ENCODE data around the gene GSTK1.

GSTK1 gene

GRCh38 chr7:143227806-143228205 is 35.4 kb upstream of the GSTK1 start:
- peaks cover 3% of the 10 kb centered on the region for H3K79me1 ChIP-seq (ENCODE audit: low read depth, low read length)
- H2AFZ ChIP-seq (ENCODE audit: low read length): no peak overlapping the region
- H3K36me3 ChIP-seq (replicated peaks in 1 of 2; ENCODE audit: control insufficient read depth in 2 of 2, insufficient read depth in 2 of 2, low read length in 2 of 2): peaks cover 0 to 2% of the 10 kb centered on the region in 2 donors
- no peak overlapping the region for H2BK12ac ChIP-seq (ENCODE audit: low read length)
- H3K27ac ChIP-seq (replicated peaks; ENCODE audit: low read length): no peak overlapping the region
- H3K4me1 ChIP-seq (ENCODE audit: control insufficient read depth in 2 of 2, insufficient read depth in 1 of 2, low read depth in 1 of 2, low read length in 2 of 2): peaks cover 0 to 4% of the 10 kb centered on the region in 2 donors
- H2BK120ac ChIP-seq (ENCODE audit: low read depth, low read length): no peak overlapping the region
- no peak overlapping the region for H2BK5ac ChIP-seq (ENCODE audit: low read length)
- no peak overlapping the region for H3K23ac ChIP-seq (ENCODE audit: low read depth, low read length, poor library complexity)
- no peak overlapping the region for H4K91ac ChIP-seq (ENCODE audit: low read depth, low read length, poor library complexity)
- H3K14ac ChIP-seq (ENCODE audit: low read length): no peak overlapping the region
- no peak overlapping the region for H3K18ac ChIP-seq (ENCODE audit: low read length)
- peaks cover 0 to 8% of the 10 kb centered on the region in 2 donors for H3K9me3 ChIP-seq (replicated peaks in 1 of 2; ENCODE audit: control insufficient read depth in 2 of 2, insufficient read depth in 1 of 2, low read depth in 1 of 2, low read length in 2 of 2)
- no peak overlapping the region for H3K4me3 ChIP-seq (ENCODE audit: low read length in 2 of 2)
- no peak overlapping the region for H4K8ac ChIP-seq (ENCODE audit: low read depth, low read length)
- no peak for DNase-seq (ENCODE audit: low spot score)
- no CpG with 5 or more reads among the region's 1 CpG for WGBS, 2 donors (ENCODE audit: extremely low coverage in 2 of 2, insufficient read length in 2 of 2, insufficient replicate concordance in 1 of 2)
- no peak overlapping the region for H2BK15ac ChIP-seq (ENCODE audit: low read length)
- no peak overlapping the region for H2AK5ac ChIP-seq (ENCODE audit: low read depth, low read length)
- H3K9ac ChIP-seq (ENCODE audit: low read depth, low read length, poor library complexity): no peak overlapping the region
- H3K27me3 ChIP-seq (ENCODE audit: control insufficient read depth in 3 of 3, insufficient read depth in 3 of 3, low read depth in 1 of 3, low read length in 3 of 3): peaks cover 0 to 6% (median 5%) of the 10 kb centered on the region in 3 experiments
- no peak overlapping the region for H3K4me2 ChIP-seq (ENCODE audit: insufficient read depth, low read length, poor library complexity, severe bottlenecking)
- H3K4ac ChIP-seq (ENCODE audit: low read length): no peak overlapping the region

DNA sequence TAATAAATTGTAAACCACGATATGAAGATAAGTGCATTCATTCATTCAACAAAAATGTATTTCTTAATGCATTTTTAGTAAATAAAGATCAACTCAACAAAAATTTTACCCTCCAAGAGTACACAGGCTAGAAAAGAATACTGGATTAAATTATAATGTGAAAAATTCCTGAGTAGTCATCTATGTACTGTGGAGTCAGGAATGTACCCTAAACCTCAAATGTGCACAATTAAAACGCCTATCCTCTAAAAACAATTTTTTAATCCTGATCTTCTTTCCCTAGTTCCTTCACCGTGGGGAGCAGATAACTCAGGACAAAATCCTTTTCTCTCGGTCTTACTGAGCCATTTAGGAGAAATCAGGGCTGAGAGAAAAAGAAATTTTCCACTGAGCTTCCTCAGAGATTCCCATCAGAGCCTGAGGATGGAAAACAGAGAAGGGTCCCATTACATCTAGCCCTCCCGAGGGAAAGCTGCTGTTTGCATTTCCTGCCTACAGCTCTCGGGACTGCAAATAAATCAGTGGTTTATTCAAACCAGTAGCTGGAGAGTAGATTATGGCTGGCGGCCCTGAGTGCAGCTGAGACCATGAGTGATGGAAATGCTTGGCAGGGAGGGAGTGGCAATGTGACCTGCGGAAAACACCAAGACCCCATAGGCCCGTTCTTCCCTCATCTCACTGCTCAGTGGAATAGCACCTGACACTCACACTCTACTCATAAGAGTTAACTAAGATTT is 34.0 kb upstream of the GSTK1 start:
- Histone ChIP-seq H2BK120ac (ENCODE audit: low read depth, low read length) (no peak overlapping the region), H4K91ac (ENCODE audit: low read depth, low read length, poor library complexity) (no peak overlapping the region), H2AFZ (ENCODE audit: low read length) (no peak overlapping the region), H3K4me3 (ENCODE audit: low read length in 2 of 2) (no peak overlapping the region), H3K4ac (ENCODE audit: low read length) (no peak overlapping the region), H3K18ac (ENCODE audit: low read length) (no peak overlapping the region), H3K79me1 (ENCODE audit: low read depth, low read length) (peaks cover 3% of the 10 kb centered on the region), H2AK5ac (ENCODE audit: low read depth, low read length) (no peak overlapping the region), H3K27me3 (ENCODE audit: control insufficient read depth in 3 of 3, insufficient read depth in 3 of 3, low read depth in 1 of 3, low read length in 3 of 3) (peaks cover 0 to 5% (median 0%) of the 10 kb centered on the region in 3 experiments), H3K27ac (replicated peaks; ENCODE audit: low read length) (peak overlapping the region; percentile 38), H3K9me3 (replicated peaks in 1 of 2; ENCODE audit: control insufficient read depth in 2 of 2, insufficient read depth in 1 of 2, low read depth in 1 of 2, low read length in 2 of 2) (peaks cover 0 to 8% of the 10 kb centered on the region in 2 donors), H4K8ac (ENCODE audit: low read depth, low read length) (no peak overlapping the region), H3K4me2 (ENCODE audit: insufficient read depth, low read length, poor library complexity, severe bottlenecking) (no peak overlapping the region), H2BK15ac (ENCODE audit: low read length) (no peak overlapping the region), H3K14ac (ENCODE audit: low read length) (no peak overlapping the region), H3K23ac (ENCODE audit: low read depth, low read length, poor library complexity) (no peak overlapping the region), H2BK12ac (ENCODE audit: low read length) (no peak overlapping the region), H3K9ac (ENCODE audit: low read depth, low read length, poor library complexity) (no peak overlapping the region), H3K4me1 (ENCODE audit: control insufficient read depth in 2 of 2, insufficient read depth in 1 of 2, low read depth in 1 of 2, low read length in 2 of 2) (peaks cover 0 to 4% of the 10 kb centered on the region in 2 donors), H3K36me3 (replicated peaks in 1 of 2; ENCODE audit: control insufficient read depth in 2 of 2, insufficient read depth in 2 of 2, low read length in 2 of 2) (peaks cover 0 to 2% of the 10 kb centered on the region in 2 donors), H2BK5ac (ENCODE audit: low read length) (no peak overlapping the region)
- WGBS, 2 donors (ENCODE audit: extremely low coverage in 2 of 2, insufficient read length in 2 of 2, insufficient replicate concordance in 1 of 2): no CpG with 5 or more reads among the region's 9 CpGs
- no peak for DNase-seq (ENCODE audit: low spot score)

- Histone ChIP-seq H2AK5ac (ENCODE audit: low read depth, low read length) (no peak overlapping the region), H4K91ac (ENCODE audit: low read depth, low read length, poor library complexity) (peak overlapping the region; percentile 76), H3K4me1 (ENCODE audit: control insufficient read depth in 2 of 2, insufficient read depth in 1 of 2, low read depth in 1 of 2, low read length in 2 of 2) (peaks cover 0 to 4% of the 10 kb centered on the region in 2 donors), H3K9me3 (replicated peaks in 1 of 2; ENCODE audit: control insufficient read depth in 2 of 2, insufficient read depth in 1 of 2, low read depth in 1 of 2, low read length in 2 of 2) (peaks cover 0 to 8% of the 10 kb centered on the region in 2 donors), H2AFZ (ENCODE audit: low read length) (no peak overlapping the region), H3K27ac (replicated peaks; ENCODE audit: low read length) (no peak overlapping the region), H3K4me3 (ENCODE audit: low read length in 2 of 2) (peak overlapping the region in 1 of 2 donors; percentile 57), H2BK12ac (ENCODE audit: low read length) (no peak overlapping the region), H3K4ac (ENCODE audit: low read length) (no peak overlapping the region), H2BK120ac (ENCODE audit: low read depth, low read length) (no peak overlapping the region), H3K23ac (ENCODE audit: low read depth, low read length, poor library complexity) (peak overlapping the region; percentile 36), H3K4me2 (ENCODE audit: insufficient read depth, low read length, poor library complexity, severe bottlenecking) (no peak overlapping the region), H2BK15ac (ENCODE audit: low read length) (no peak overlapping the region), H3K27me3 (ENCODE audit: control insufficient read depth in 3 of 3, insufficient read depth in 3 of 3, low read depth in 1 of 3, low read length in 3 of 3) (peaks cover 0 to 5% (median 0%) of the 10 kb centered on the region in 3 experiments), H3K36me3 (replicated peaks in 1 of 2; ENCODE audit: control insufficient read depth in 2 of 2, insufficient read depth in 2 of 2, low read length in 2 of 2) (peaks cover 0 to 2% of the 10 kb centered on the region in 2 donors), H2BK5ac (ENCODE audit: low read length) (no peak overlapping the region), H3K18ac (ENCODE audit: low read length) (no peak overlapping the region), H3K9ac (ENCODE audit: low read depth, low read length, poor library complexity) (peak overlapping the region; percentile 56), H3K14ac (ENCODE audit: low read length) (peak overlapping the region; percentile 28), H3K79me1 (ENCODE audit: low read depth, low read length) (peaks cover 3% of the 10 kb centered on the region), H4K8ac (ENCODE audit: low read depth, low read length) (peak overlapping the region; percentile 30)
- WGBS, 2 donors (ENCODE audit: extremely low coverage in 2 of 2, insufficient read length in 2 of 2, insufficient replicate concordance in 1 of 2): 98 to 100% methylated on average over 1 to 2 of the region's 2 CpGs
- no peak for DNase-seq (ENCODE audit: low spot score)
These were observed 32.4 kb upstream of the GSTK1 start for GRCh38 chr7:143230602-143231457.
